ENCODE measurements around the gene ADCY9.
"Not testable (repeated sequence)": the region's sequence is repeated elsewhere in the genome, so short reads cannot be mapped to it uniquely, and the experiment has no call there.

Gene ADCY9

GRCh38 chr16:4081521-4082021, 34.7 kb downstream of the ADCY9 start:
- DNase-seq (ENCODE audit: low read depth): no peak
- no peak for TF ChIP-seq CTCF (conservative IDR thresholded peaks at IDR 0.05; ENCODE audit: low read depth, low read length)
- no peak overlapping the region for H3K4me3 ChIP-seq (ENCODE audit: low read length)

- DNase-seq (ENCODE audit: low read depth): no peak
- no peak overlapping the region for H3K4me3 ChIP-seq (ENCODE audit: low read length)
- TF ChIP-seq CTCF (conservative IDR thresholded peaks at IDR 0.05; ENCODE audit: low read depth, low read length): no peak
Measured at GRCh38 chr16:4081047-4081446, 35.2 kb downstream of the ADCY9 start.

GRCh38 chr16:4077174-4077649, 39.0 kb downstream of the ADCY9 start:
- TF ChIP-seq CTCF (conservative IDR thresholded peaks at IDR 0.05; ENCODE audit: low read depth, low read length): no peak
- DNase-seq (ENCODE audit: low read depth): no peak
- no peak overlapping the region for H3K4me3 ChIP-seq (ENCODE audit: low read length)

GRCh38 chr16:4075534-4075933, 40.7 kb downstream of the ADCY9 start:
- no peak overlapping the region for H3K4me3 ChIP-seq (ENCODE audit: low read length)
- DNase-seq (ENCODE audit: low read depth): no peak
- TF ChIP-seq CTCF (conservative IDR thresholded peaks at IDR 0.05; ENCODE audit: low read depth, low read length): no peak

GRCh38 chr16:4073150-4073549, 43.1 kb downstream of the ADCY9 start:
- not testable (repeated sequence) for H3K4me3 ChIP-seq (ENCODE audit: low read length); DNase-seq (ENCODE audit: low read depth)

- no peak overlapping the region for H3K4me3 ChIP-seq (ENCODE audit: low read length)
- no peak for DNase-seq (ENCODE audit: low read depth)
- TF ChIP-seq CTCF (conservative IDR thresholded peaks at IDR 0.05; ENCODE audit: low read depth, low read length): no peak
Measured at GRCh38 chr16:4071686-4072561, 44.3 kb downstream of the ADCY9 start.

- TF ChIP-seq CTCF (conservative IDR thresholded peaks at IDR 0.05; ENCODE audit: low read depth, low read length): no peak
- no peak overlapping the region for H3K4me3 ChIP-seq (ENCODE audit: low read length)
- DNase-seq (ENCODE audit: low read depth): no peak
Measured at GRCh38 chr16:4070936-4071335, 45.3 kb downstream of the ADCY9 start.
